ENCODE results near the gene ARL13A. TPM values are rescaled to one million over a fixed set of nuclear protein-coding genes. Genes with fewer than 3 reads are reported as not detected.
"Not testable (repeated sequence)": the region's sequence is repeated elsewhere in the genome, so short reads cannot be mapped to it uniquely, and the experiment has no call there.

Gene ARL13A
- total RNA-seq, 2 donors from 2014 or later: not detected

GRCh38 chrX:100995469-100995868 lies 26.0 kb downstream of the ARL13A start:
- H3K36me3 ChIP-seq (replicated peaks in 1 of 2; ENCODE audit: insufficient read depth in 1 of 2, low read depth in 2 of 2): no peaks in the 10 kb centered on the region
- ATAC-seq (no peak), DNase-seq (no peak)
- no peaks in the 10 kb centered on the region for H3K9me3 ChIP-seq
- no peak overlapping the region for H3K27ac ChIP-seq
- no peaks in the 10 kb centered on the region for H3K4me1 ChIP-seq
- no peak overlapping the region for H3K4me3 ChIP-seq
- 90 to 96% methylated on average over 5 of the region's 5 CpGs for WGBS, 2 donors
- H3K27me3 ChIP-seq: no peaks in the 10 kb centered on the region
- TF ChIP-seq POLR2A (IDR thresholded peaks at IDR 0.05) (no peak), CTCF (IDR thresholded peaks at IDR 0.05) (no peak)
- intact Hi-C loops (cut with DNase I): no loop called here

- Histone ChIP-seq H3K27ac (no peak overlapping the region), H3K9me3 (no peaks in the 10 kb centered on the region), H3K27me3 (no peaks in the 10 kb centered on the region), H3K36me3 (replicated peaks in 1 of 2; ENCODE audit: insufficient read depth in 1 of 2, low read depth in 2 of 2) (no peaks in the 10 kb centered on the region), H3K4me1 (no peaks in the 10 kb centered on the region), H3K4me3 (no peak overlapping the region)
- intact Hi-C loops (cut with DNase I): no loop called here
- TF ChIP-seq POLR2A (IDR thresholded peaks at IDR 0.05): no peak
- no peak for ATAC-seq
- 100% methylated on average over 2 of the region's 2 CpGs for WGBS, 2 donors
- no peak for DNase-seq
Measured at GRCh38 chrX:100999451-100999850, 29.9 kb downstream of the ARL13A start.

GRCh38 chrX:101009090-101009489 lies 39.6 kb downstream of the ARL13A start:
- H3K27ac ChIP-seq: no peak overlapping the region

GRCh38 chrX:101012031-101012430 lies 42.5 kb downstream of the ARL13A start:
- H3K36me3 ChIP-seq (replicated peaks in 1 of 2; ENCODE audit: insufficient read depth in 1 of 2, low read depth in 2 of 2); intact Hi-C loops (cut with DNase I): not testable (repeated sequence)

More at GRCh38 chrX:101009090-101009489, 39.6 kb downstream of the ARL13A start:
- DNase-seq (no peak), ATAC-seq (no peak)
- no peaks in the 10 kb centered on the region for H3K27me3 ChIP-seq
- H3K4me3 ChIP-seq: no peak overlapping the region
- H3K4me1 ChIP-seq: no peaks in the 10 kb centered on the region
- intact Hi-C loops (cut with DNase I): no loop called here
- TF ChIP-seq POLR2A (IDR thresholded peaks at IDR 0.05) (no peak), CTCF (IDR thresholded peaks at IDR 0.05) (no peak)
- H3K9me3 ChIP-seq: no peaks in the 10 kb centered on the region
- no peaks in the 10 kb centered on the region for H3K36me3 ChIP-seq (replicated peaks in 1 of 2; ENCODE audit: insufficient read depth in 1 of 2, low read depth in 2 of 2)

GRCh38 chrX:101022020-101022419 lies 52.5 kb downstream of the ARL13A start:
- TF ChIP-seq POLR2A (IDR thresholded peaks at IDR 0.05) (no peak), CTCF (IDR thresholded peaks at IDR 0.05) (no peak)
- WGBS, 2 donors: 67 to 100% methylated on average over 1 to 2 of the region's 3 CpGs
- no peaks in the 10 kb centered on the region for H3K9me3 ChIP-seq

More at GRCh38 chrX:101012031-101012430, 42.5 kb downstream of the ARL13A start:
- not testable (repeated sequence) for H3K4me3 ChIP-seq, DNase-seq, H3K9me3 ChIP-seq, ATAC-seq, H3K27me3 ChIP-seq, H3K27ac ChIP-seq, H3K4me1 ChIP-seq
- 100% methylated on average over 1 of the region's 1 CpG; no CpG with 5 or more reads in 1 of the 2 donors for WGBS, 2 donors

GRCh38 chrX:101025126-101025525 lies 55.6 kb downstream of the ARL13A start:
- DNase-seq: no peak
- Histone ChIP-seq H3K27ac (no peak overlapping the region), H3K36me3 (replicated peaks in 1 of 2; ENCODE audit: insufficient read depth in 1 of 2, low read depth in 2 of 2) (no peaks in the 10 kb centered on the region), H3K4me3 (no peak overlapping the region), H3K9me3 (no peaks in the 10 kb centered on the region), H3K27me3 (no peaks in the 10 kb centered on the region), H3K4me1 (no peaks in the 10 kb centered on the region)
- no peak for TF ChIP-seq POLR2A (IDR thresholded peaks at IDR 0.05)
- TF ChIP-seq CTCF (IDR thresholded peaks at IDR 0.05): no peak
- no peak for ATAC-seq
- intact Hi-C loops (cut with DNase I): no loop called here

More at GRCh38 chrX:101022020-101022419, 52.5 kb downstream of the ARL13A start:
- Histone ChIP-seq H3K36me3 (replicated peaks in 1 of 2; ENCODE audit: insufficient read depth in 1 of 2, low read depth in 2 of 2) (no peaks in the 10 kb centered on the region), H3K4me1 (no peaks in the 10 kb centered on the region), H3K27ac (no peak overlapping the region), H3K27me3 (no peaks in the 10 kb centered on the region), H3K4me3 (no peak overlapping the region)
- intact Hi-C loops (cut with DNase I): no loop called here
- DNase-seq: no peak
- no peak for ATAC-seq

Data from body of pancreas (tissue), 4 donors.